HG02610 (cell line): Measurements from ENCODE around the gene SLC15A1.
A peak's percentile ranks its signal among the peaks of the same experiment; 100 is the strongest.
"Not testable (repeated sequence)": the region's sequence is repeated elsewhere in the genome, so short reads cannot be mapped to it uniquely, and the experiment has no call there.

ENCODE experiments used
- ATAC-seq: cut with Tn5 transposase; IDR thresholded peaks from one replicate; pipeline ENCODE4 v1.9.1; 2021; ENCODE audit warnings: mild to moderate bottlenecking, moderate library complexity; ENCODE audit not compliant: unreplicated experiment

The SLC15A1 gene

DNA sequence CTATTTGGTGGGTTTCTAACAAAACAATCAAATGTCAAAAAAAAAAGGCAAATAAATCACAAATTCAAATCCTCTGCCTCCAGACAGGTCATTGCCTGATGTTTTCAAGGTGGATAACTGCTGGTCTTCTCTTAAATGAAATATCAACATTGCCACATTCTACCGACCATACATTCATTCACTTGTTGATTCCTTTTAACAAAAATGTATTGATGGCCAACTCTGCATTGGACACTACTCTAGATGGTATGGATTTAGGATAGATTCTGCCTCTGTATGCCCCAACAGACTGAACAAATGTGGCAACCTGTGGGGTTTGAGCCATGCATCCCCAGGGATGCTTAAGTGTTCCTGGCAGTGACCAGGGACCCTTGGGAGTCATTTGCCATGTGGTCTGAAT, 88.0 kb downstream of the SLC15A1 start:
- ATAC-seq: no peak

- no peak for ATAC-seq
These were observed 88.4 kb downstream of the SLC15A1 start for GRCh38 chr13:98664047-98664446.

GRCh38 chr13:98658131-98658530, 94.3 kb downstream of the SLC15A1 start:
- no peak for ATAC-seq

- ATAC-seq: no peak
These were observed 94.9 kb downstream of the SLC15A1 start for GRCh38 chr13:98657506-98658085.

GRCh38 chr13:98656223-98656622, 96.2 kb downstream of the SLC15A1 start:
- ATAC-seq: no peak

DNA sequence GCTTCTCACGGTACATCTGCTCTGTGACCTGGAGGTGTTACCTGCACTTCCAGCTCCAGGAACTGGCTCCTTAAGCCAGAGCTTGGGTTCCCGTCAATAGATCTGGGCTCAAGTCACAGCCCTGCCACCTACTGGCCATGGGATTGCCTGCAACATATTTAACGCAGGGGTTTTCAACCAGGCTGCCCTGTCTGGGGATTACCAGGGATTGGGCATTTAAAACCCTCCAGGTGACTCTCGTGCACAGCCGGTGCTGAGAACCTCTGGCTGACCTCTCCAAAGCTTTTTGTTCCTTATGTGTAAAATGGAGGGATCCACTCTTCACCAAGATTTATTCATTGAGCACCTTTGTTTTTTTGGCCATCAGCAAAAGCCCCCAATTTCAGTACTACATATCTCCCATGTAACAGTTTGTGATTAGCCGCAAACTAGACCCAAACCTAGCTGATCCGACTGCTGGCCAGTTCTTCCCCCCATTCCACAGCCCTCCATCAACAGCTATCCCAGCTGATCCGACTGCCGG, 98.9 kb downstream of the SLC15A1 start:
- peak; percentile 92 for ATAC-seq

DNA sequence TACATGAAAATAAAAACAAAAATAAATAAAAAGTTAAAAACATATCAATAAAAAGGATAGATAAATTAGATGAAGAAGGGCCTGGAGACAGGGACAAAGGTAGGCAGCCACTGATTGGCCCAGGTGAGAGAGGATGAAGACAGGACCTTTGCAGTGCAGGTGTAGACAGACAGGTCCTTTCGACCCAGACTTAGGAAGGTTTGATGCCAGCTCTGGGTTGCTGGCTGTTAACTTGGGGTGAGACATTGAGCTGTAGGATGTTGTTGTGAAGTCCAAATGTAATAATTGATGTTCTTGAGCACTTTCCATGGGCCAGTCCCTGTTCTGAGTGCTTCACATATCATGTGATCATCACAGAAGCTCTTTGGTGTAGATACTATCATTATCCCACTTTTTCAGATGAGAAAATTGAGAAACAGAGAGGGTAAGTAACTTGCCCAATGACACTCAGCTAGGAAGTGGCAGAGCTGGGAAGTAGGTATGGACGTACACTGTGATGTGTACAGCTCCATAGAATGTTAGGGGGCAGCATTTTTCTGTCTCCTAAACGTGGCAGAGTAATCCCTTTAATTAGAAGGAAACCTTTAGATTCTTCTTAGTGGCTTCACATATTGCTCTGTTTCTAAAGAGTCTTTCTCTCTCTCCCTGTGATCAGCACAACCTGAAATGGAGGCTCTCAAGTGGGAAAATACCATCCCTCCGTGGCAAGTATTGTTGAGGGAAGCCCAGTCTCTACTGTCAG, 99.6 kb downstream of the SLC15A1 start:
- ATAC-seq: no peak

- ATAC-seq: no peak
These were observed 100.2 kb downstream of the SLC15A1 start for GRCh38 chr13:98652276-98652675.

GRCh38 chr13:98651744-98652143, 100.7 kb downstream of the SLC15A1 start:
- ATAC-seq: no peak

- no peak for ATAC-seq
These were observed 101.9 kb downstream of the SLC15A1 start for GRCh38 chr13:98650396-98651107.

- ATAC-seq: no peak
These were observed 102.6 kb downstream of the SLC15A1 start for GRCh38 chr13:98649861-98650260.

GRCh38 chr13:98648686-98649085, 103.8 kb downstream of the SLC15A1 start:
- ATAC-seq: no peak

GRCh38 chr13:98648141-98648540, 104.3 kb downstream of the SLC15A1 start:
- no peak for ATAC-seq

- ATAC-seq: no peak
These were observed 105.4 kb downstream of the SLC15A1 start for GRCh38 chr13:98647121-98647520.

DNA sequence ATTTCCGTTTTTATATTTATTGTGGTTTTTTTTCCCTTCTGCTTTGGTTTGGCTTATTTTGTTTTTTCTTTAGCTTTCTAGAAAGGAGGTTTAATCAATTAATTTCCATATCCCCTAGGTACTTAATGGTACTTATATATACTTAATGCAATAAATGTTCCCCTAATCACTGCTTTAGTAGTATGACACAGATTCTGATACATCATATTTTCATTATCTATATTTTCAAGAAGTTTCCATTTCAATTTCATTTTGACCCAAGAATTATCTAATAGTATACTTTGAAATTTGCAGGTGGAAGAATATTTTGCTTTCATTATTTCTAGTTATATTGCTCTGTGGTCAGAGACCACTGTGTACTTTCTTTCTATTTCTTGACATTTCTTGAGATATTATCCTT, 109.0 kb downstream of the SLC15A1 start:
- ATAC-seq: no peak

- no peak for ATAC-seq
These were observed 111.4 kb downstream of the SLC15A1 start for GRCh38 chr13:98641075-98641474.

- not testable (repeated sequence) for ATAC-seq
These were observed 112.7 kb downstream of the SLC15A1 start for GRCh38 chr13:98639785-98640184.

DNA sequence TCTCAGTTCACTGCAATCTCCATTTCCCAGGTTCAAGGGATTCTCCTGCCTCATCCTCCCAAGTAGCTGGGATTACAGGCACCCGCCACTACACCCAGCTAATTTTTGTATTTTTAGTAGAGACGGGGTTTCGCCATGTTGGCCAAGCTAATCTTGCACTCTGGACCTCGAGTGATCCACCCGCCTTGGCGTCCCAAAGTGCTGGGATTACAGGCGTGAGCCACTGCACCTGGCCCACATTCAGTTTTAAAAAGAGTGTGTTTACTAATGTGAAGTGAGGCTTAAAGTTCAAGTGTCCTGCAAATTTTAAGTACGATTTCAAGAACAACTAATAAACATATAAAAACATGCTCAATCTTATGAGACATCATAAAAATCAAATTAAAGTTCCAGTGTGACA, 114.1 kb downstream of the SLC15A1 start:
- not testable (repeated sequence) for ATAC-seq
